ENCODE data around the gene RAB4B.
"Not testable (repeated sequence)": the region's sequence is repeated elsewhere in the genome, so short reads cannot be mapped to it uniquely, and the experiment has no call there.

The RAB4B gene

DNA sequence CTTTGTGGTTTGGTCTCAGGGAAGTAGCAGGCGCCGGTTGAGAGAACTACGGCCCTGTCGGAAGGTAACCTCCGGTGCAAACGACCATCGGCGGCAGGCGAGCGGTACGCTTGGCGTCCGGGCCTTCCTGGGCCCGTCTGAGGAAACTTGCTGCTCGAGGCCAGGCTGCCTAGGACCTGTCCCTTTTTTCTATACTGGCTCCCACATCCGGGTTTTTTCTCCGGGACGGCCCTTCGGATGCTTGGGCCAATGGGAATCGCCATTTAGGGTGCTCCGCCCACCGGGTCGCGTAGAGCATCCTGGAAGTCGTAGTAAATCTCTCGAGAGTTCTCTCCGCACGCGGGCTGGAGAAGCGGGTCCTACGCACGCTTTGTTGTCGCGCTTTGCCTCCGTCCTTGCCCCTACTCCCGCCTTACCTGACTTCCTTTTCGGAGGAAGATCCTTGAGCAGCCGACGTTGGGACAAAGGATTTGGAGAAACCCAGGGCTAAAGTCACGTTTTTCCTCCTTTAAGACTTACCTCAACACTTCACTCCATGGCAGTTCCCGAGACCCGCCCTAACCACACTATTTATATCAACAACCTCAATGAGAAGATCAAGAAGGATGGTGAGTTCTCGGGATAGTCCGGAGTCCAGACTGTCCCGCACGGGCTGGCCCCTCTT is 27.0 kb upstream of the RAB4B start, which contains the start of gene SNRPA:
Gene SNRPA (plus strand): TSS at position 330 of the 664 bp plus-strand sequence. CDS start 206 bp downstream, at position 536.
- peak within 1 kb of the TSS; percentile 74 for H3K4me3 ChIP-seq (ENCODE audit: low read depth, low read length)

DNA sequence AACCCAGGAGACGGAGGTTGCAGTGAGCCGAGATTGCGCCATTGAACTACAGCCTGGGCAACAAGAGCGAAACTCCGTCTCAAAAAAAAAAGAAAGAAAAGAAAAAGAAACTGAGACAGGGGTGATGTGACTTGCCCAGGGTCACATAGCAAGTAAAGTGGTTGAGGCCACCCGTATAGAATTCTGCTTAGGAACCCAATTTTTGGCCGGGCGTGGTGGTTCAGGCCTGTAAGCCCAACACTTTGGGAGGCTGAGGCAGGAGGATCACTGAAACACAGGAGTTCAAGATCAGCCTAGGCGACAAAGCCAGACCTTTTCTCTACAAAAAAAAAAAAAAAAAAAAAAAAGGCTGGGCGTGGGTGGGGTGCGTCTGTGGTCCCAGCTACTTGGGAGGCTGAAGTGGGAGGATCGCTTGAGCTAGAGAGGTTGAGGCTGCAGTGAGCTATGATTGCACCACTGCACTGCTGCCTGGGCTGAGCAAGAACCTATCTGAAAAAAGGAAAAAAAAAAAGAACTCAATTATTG is 25.7 kb upstream of the RAB4B start:
- H3K4me3 ChIP-seq (ENCODE audit: low read depth, low read length): peak overlapping the region; percentile 74

DNA sequence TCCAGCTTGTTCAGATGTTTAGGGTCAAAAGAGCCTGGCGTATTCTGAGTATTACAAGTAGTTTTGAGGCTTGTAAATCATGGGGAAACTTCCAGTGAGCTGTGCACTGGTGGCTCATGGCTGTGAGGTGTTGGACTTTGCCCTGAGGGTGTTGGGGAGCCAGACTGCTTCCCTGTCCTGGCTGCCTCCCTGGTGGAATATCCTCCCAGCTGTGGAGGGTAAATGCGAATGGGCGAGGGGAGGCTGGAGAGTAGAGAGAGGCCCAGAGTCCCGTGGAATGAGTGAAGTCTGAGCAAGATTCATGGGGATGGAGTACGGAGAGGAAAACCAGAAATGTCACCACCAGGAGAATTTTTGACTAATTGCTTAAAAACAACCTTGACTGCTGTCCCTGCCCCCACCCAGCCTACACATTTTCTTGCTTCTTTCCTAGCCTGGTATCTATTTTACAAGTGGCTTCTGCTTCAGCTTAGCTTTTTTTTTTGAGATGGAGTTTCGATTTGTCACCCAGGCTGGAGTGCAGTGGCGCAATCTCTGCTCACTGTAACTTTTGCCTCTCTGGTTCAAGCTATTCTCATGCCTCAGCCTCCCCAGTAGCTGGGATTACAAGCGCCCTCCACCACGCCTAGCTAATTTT is 23.3 kb upstream of the RAB4B start:
- no peak overlapping the region for H3K4me3 ChIP-seq (ENCODE audit: low read depth, low read length)

DNA sequence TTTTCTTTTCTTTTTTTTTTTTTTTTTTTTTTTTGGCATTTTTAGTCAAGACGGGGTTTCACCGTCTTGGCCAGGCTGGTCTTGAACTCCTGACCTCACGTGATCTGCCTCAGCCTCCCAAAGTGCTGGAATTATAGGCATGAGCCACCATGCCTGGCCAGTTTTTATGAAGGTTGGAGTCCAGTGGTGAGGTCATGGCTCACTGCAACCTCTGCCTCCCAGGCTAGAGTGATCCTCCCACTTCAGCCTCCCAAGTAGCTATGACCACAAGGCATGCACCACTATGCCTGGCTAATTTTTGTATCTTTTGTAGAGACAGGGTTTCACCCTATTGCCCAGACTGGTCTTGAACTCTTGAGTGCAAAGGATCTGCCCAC is 22.8 kb upstream of the RAB4B start:
- H3K4me3 ChIP-seq (ENCODE audit: low read depth, low read length): no peak overlapping the region

DNA sequence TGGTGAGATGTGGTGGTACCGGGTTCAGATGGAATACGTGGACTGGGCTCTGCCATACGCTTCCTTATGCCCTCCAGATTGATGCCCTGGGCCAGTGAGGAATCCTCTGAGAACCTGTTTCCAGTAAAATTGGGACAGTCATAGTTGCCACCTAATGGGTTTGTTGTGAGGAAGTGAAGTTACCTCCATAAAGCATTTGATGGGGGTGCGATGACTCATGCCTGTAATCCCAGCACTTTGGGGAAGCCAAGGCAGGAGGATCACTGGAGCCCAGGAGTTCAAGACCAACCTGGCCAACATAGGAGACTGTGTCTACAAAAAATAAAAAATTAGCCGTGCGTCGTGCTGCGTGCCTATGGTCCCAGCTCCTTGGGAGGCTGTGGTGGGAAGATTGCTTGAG is 22.3 kb upstream of the RAB4B start:
- no peak overlapping the region for H3K4me3 ChIP-seq (ENCODE audit: low read depth, low read length)

DNA sequence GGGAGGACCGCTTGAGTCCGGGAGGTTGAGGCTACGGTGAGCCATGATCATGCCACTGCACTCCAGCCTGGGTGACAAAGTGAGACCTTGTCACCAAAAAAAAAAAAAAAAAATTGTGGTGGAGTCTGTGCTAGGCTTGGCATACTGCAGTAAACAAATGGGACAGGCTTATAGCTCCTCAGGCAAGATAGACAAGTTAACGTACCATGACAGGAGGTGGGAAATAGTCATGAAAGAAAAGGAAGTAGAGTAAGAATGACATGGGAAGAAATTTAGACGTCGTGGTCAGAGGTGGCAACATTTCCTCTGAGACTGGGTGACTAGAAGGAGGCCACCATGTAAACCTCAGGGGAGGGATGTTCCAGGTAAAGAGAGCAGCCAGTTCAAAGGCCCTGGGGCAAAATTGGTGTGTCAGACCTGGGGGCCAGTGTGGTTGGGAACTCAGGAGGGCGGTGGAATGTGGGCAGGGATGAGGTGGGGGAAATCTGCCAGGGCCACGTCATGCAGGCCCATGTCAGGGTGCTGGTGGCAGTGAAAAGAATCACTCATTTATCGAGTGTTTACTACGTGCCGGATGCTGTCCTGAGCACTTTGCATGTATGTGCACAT is 21.4 kb upstream of the RAB4B start:
- no peak overlapping the region for H3K4me3 ChIP-seq (ENCODE audit: low read depth, low read length)

DNA sequence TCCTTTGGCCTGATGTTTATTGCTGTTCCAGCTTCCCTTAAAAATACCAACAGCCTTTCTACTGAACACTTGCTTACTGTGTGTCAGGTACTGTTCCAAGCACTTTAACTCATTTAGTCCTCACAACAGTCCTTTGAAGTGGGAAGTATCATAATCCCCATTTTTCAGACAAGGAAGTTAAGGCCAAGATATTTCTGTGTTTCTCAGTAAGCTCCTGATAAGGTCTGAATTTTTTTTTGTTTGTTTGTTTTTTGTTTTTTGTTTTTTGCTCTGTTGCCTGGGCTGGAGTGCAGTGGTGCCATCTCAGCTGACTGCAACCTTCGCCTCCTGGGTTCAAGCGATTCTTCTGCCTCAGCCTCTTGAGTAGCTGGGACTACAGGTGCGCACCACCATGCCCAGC is 19.6 kb upstream of the RAB4B start:
- H3K4me3 ChIP-seq (ENCODE audit: low read depth, low read length): no peak overlapping the region

DNA sequence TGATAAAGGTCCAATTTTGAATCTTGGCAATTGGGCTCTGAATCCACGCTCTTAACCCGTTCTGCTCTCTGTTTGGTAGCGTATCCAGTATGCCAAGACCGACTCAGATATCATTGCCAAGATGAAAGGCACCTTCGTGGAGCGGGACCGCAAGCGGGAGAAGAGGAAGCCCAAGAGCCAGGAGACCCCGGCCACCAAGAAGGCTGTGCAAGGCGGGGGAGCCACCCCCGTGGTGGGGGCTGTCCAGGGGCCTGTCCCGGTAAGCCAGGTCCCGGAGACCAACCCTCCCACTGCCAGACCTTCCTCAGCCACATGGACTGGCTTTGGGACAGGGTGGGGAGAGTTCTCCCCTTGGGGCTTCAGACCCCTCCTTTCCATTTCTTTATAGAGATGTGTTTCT is 18.7 kb upstream of the RAB4B start:
- no peak overlapping the region for H3K4me3 ChIP-seq (ENCODE audit: low read depth, low read length)

DNA sequence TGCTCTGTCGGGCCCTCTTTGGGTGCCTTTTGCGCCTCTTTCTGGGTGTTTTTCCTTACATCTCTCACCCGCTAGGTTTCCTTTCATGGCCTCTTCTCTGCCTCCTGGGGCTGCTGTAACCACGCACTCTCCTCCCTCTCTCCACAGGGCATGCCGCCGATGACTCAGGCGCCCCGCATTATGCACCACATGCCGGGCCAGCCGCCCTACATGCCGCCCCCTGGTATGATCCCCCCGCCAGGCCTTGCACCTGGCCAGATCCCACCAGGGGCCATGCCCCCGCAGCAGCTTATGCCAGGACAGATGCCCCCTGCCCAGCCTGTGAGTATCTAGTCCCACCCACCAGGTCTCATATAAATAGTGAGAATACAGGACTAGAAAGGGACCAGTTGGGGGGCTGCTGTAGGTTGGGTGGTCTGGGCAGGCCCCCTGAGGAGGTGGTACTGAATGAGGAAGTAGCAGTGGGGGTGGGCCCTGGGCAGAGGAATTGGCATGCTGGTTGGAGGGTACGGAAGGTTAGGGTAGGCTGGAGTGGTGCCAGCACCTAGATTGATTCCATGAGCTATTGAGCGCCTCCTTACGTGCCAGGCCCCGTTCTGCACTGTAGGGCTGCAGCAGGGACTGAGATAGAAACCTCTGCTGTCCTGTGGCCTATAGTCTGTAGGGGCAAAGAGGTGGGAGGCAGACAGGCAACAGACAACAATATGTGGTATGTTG is 15.1 kb upstream of the RAB4B start:
- no peak overlapping the region for H3K4me3 ChIP-seq (ENCODE audit: low read depth, low read length)

DNA sequence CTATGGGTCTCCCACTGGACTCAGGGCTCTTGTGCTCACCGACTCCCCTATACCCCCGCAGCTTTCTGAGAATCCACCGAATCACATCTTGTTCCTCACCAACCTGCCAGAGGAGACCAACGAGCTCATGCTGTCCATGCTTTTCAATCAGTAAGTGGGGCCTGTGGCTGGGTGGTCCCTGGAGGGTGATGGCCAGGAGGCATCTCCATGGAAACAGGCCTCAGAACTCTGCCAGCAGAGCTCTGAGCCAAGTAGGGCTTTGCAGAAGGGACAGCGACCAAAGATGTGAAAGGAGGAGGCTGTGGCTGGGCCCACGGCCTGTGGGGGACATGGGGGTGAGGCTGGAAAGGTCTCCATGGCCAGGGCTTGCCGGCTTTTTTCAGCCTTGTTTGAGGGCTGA is 14.5 kb upstream of the RAB4B start:
- no peak overlapping the region for H3K4me3 ChIP-seq (ENCODE audit: low read depth, low read length)

DNA sequence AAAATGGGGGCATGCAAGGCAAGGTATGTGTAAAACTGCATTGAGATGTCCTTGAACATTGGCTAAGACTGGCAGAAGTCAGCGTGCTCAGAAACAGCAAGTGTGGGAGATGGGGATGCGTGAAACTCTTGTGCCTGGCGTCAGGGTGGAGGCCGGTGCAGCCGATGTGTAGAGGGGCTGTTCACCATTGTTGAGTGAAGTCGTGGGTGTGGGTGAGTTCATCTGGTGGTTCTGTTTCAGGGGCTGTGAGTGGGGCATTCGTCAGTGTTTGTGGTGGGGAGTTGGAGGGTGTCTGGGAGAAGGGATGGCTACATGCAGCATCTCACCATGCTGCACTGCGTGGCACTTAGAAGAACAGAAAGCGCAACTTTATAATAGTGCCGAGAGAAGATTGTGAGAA is 14.1 kb upstream of the RAB4B start:
- H3K4me3 ChIP-seq (ENCODE audit: low read depth, low read length): no peak overlapping the region

DNA sequence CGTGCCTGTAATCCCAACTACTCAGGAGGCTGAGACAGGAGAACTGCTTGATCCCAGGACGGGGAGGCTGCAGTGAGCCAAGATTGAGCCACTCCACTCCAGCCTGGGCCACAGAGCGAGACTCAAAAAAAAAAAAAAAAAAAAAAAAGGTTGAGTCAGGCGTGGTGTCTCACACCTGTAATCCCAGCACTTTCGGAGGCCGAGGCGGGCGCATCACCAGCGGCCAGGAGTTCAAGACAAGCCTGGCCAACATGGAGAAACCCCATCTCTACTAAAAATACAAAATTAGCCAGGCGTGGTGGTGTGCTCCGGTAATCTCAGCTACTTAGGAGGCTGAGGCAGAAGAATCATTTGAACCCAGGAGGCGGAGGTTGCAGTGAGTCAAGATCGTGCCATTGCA is 11.7 kb upstream of the RAB4B start:
- H3K4me3 ChIP-seq (ENCODE audit: low read depth, low read length): not testable (repeated sequence)

DNA sequence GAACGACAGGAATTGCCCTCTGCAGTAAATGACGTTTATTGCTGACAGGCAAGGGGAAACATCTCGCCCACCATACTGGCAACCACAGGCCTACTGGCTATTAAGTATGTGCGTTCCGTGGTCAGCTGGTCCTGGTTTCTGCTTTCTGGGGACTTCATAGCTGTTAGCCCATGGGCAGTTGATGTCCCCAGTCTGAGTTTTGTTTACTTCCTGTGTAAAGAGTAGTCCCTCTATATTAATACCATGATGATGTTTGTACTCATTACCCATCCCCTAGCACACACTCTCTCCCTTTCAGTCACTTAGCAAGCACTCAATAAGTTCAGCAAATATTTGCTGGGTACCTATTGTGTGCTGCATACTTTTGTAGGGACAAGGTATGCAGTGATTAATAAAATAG is 9.2 kb upstream of the RAB4B start:
- no peak overlapping the region for H3K4me3 ChIP-seq (ENCODE audit: low read depth, low read length)

DNA sequence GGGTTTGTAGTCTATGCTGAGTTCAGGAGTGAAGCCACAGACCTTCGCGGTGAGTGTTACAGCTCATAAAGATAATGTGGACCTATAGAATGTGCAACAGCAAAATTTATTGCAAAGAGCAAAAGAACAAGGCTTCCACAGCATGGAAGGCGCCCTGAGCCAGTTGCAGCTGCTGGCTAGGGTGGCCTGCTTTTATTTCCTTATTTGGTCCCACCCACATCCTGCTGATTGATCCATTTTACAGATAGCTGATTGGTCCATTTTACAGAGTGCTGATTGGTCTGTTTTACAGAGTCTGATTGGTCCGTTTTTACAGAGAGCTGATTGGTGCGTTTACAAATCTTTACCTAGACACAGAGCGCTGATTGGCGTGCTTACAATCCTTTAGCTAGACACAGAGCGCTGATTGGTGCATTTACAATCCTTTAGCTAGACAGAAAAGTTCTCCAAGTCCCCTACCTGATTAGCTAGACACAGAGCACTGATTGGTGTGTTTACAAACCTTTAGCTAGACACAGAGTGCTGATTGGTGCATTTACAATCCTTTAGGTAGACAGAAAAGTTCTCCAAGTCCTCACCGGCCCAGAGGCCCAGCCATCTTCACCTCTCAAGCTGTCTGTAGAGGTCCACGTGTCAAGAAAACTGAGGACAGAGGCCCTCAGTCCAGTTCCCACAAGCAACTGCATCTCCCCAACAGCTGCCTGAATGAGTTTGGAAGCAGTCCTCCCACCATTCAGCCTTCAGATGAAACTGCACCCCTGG is 6.8 kb upstream of the RAB4B start:
- H3K4me3 ChIP-seq (ENCODE audit: low read depth, low read length): not testable (repeated sequence)

DNA sequence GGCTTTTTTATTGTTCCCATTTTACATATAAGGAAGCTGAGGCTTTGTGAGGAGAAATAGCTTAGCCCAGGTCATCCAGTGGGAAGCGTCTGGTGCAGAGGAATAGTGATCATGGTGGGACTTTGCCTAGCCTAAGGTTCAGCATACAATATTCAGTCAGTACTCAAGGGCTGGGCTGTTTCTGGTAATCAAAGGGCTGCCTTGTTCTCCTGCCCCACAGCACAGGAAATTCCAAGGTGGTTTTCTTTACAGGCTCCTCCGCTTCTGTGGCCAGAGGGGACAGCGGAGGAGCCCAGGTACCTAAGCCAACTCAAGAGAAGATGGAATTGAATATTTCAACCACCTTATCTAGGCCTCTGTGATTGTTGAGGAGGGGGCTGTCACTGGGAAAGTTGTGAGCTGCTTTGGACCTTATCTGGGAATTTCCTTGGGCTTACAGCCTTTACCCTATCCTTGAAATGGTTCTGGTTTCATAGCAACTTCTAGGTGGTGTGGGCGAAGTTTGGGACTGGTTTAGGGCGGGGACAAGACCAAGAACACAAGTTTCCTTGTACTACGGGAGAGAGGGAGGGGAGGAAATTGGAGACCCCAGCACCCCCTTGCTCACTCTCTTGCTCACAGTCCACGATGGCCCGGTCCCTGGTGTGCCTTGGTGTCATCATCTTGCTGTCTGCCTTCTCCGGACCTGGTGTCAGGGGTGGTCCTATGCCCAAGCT is 3.0 kb upstream of the RAB4B start, which contains the start of gene MIA:
Gene MIA (plus strand): TSS at position 606 of the 716 bp plus-strand sequence. CDS start 22 bp downstream, at position 628.
- H3K4me3 ChIP-seq (ENCODE audit: low read depth, low read length): no peak within 1 kb of the TSS

DNA sequence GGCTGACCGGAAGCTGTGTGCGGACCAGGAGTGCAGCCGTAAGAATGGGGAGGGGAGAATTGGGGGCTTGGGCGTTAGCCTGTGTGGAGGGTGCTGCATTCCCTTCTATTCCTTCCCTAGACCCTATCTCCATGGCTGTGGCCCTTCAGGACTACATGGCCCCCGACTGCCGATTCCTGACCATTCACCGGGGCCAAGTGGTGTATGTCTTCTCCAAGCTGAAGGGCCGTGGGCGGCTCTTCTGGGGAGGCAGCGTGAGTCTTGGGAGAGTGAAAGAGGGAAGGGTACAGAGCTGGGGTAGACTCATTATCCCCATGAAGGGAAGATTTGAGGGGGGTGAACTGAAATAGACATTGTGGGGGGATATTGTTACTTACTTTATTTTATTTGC is 2.4 kb upstream of the RAB4B start:
- no peak overlapping the region for H3K4me3 ChIP-seq (ENCODE audit: low read depth, low read length)

DNA sequence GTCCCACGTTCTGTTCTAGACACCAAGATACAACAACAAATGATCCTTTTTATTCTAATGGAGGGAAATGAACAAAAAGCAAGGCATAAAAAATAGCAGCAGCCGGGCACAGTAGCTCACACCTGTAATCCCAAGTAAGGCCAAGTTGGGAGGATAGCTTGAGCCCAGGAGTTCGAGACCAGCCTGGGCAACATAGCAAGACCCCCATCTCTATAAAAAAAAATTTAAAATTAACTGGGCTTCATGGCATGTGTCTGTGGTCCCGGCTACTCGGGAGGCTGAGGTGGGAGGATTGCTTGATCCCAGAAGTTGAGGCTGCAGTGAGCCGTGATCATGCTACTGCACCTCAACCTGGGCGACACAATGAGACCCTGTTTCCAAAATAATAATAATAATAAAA is 1.7 kb upstream of the RAB4B start:
- no peak overlapping the region for H3K4me3 ChIP-seq (ENCODE audit: low read depth, low read length)

DNA sequence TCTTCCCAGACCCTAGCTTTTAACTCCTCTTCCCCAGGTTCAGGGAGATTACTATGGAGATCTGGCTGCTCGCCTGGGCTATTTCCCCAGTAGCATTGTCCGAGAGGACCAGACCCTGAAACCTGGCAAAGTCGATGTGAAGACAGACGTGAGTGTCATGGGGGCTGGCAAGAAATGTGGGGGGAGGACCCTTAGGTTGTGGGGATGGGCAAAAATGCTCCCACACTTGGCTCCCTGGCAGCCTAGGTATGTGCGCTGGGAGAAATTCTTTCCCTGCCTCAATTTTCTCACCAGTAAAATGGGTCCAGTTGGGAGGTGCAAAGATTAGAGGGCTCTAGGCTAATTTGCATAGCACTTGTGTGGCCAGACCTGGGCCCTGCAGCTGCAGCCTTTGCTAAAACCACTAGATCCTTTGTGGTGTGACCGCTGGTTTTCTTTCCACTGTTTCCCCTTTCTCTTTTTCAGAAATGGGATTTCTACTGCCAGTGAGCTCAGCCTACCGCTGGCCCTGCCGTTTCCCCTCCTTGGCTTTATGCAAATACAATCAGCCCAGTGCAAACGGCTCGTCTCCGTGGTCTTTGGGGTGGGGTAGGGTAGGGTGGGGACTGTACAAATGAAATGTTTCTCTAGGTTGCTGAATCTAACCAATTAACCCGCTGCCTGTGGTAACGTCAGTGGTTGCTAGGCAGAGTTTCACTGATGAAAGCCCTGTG is 959 bp upstream of the RAB4B start:
- peak overlapping the region; percentile 46 for H3K4me3 ChIP-seq (ENCODE audit: low read depth, low read length)

DNA sequence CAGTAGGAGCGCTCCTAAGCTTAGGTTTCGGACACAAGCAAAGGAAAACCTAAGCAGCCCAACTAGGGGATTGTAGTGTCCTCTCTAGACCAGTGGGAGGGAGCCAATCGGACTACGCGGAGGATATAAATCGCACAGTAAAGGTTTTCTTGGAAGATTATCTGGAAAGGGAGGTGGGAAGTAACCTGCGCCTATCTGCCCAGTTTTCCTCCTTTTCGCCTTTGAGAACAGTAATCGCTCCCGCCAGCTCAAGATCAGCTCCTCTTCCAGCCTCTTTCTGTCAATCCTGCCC is 456 bp upstream of the RAB4B start:
- H3K4me3 ChIP-seq (ENCODE audit: low read depth, low read length): peak overlapping the region; percentile 46

Data from iPS-11a (cell line).